HEK293T (cell line): ENCODE data around the gene CHST11.

ENCODE experiments used
- NFRKB ChIP-seq: fragments of 450-650 bp; IDR thresholded peaks from 2 replicates; pipeline ENCODE4 v1.6.1; 2016; ENCODE audit warnings: mild to moderate bottlenecking, moderate library complexity
- SP1 ChIP-seq: fragments of 450-650 bp; IDR thresholded peaks from 2 replicates; pipeline ENCODE4 v1.6.1; 2017

- no peak for TF ChIP-seq NFRKB
- TF ChIP-seq SP1: no peak
These were observed 179.0 kb downstream of the CHST11 start for GRCh38 chr12:104635607-104636343.
